ENCODE measurements around the gene CCDC85C.

Gene CCDC85C

GRCh38 chr14:99596071-99596627, 7.9 kb downstream of the CCDC85C start:
- Histone ChIP-seq H3K4me1 (ENCODE audit: control insufficient read depth, insufficient read depth, low read length) (peaks cover 21% of the 10 kb centered on the region), H3K27me3 (ENCODE audit: control insufficient read depth, insufficient read depth, low read length) (no peaks in the 10 kb centered on the region), H3K9ac (ENCODE audit: low read depth, low read length) (no peak overlapping the region), H3K9me3 (ENCODE audit: control insufficient read depth, insufficient read depth, low read length) (no peaks in the 10 kb centered on the region), H3K27ac (ENCODE audit: low read depth, low read length) (no peak overlapping the region), H3K36me3 (ENCODE audit: control insufficient read depth, insufficient read depth, low read length) (no peaks in the 10 kb centered on the region), H3K4me3 (ENCODE audit: low read depth, low read length) (no peak overlapping the region)

GRCh38 chr14:99595524-99595923, 8.5 kb downstream of the CCDC85C start:
- Histone ChIP-seq H3K27ac (ENCODE audit: low read depth, low read length) (no peak overlapping the region), H3K9ac (ENCODE audit: low read depth, low read length) (no peak overlapping the region), H3K4me1 (ENCODE audit: control insufficient read depth, insufficient read depth, low read length) (peaks cover 25% of the 10 kb centered on the region), H3K9me3 (ENCODE audit: control insufficient read depth, insufficient read depth, low read length) (no peaks in the 10 kb centered on the region), H3K27me3 (ENCODE audit: control insufficient read depth, insufficient read depth, low read length) (no peaks in the 10 kb centered on the region), H3K36me3 (ENCODE audit: control insufficient read depth, insufficient read depth, low read length) (no peaks in the 10 kb centered on the region), H3K4me3 (ENCODE audit: low read depth, low read length) (no peak overlapping the region)

GRCh38 chr14:99595034-99595433, 9.0 kb downstream of the CCDC85C start:
- Histone ChIP-seq H3K4me1 (ENCODE audit: control insufficient read depth, insufficient read depth, low read length) (peaks cover 26% of the 10 kb centered on the region), H3K9me3 (ENCODE audit: control insufficient read depth, insufficient read depth, low read length) (no peaks in the 10 kb centered on the region), H3K27ac (ENCODE audit: low read depth, low read length) (no peak overlapping the region), H3K36me3 (ENCODE audit: control insufficient read depth, insufficient read depth, low read length) (no peaks in the 10 kb centered on the region), H3K9ac (ENCODE audit: low read depth, low read length) (no peak overlapping the region), H3K27me3 (ENCODE audit: control insufficient read depth, insufficient read depth, low read length) (no peaks in the 10 kb centered on the region), H3K4me3 (ENCODE audit: low read depth, low read length) (no peak overlapping the region)

- no peak overlapping the region for H3K9ac ChIP-seq (ENCODE audit: low read depth, low read length)
- H3K27ac ChIP-seq (ENCODE audit: low read depth, low read length) = no peak overlapping the region
- H3K9me3 ChIP-seq (ENCODE audit: control insufficient read depth, insufficient read depth, low read length) = no peaks in the 10 kb centered on the region
- H3K36me3 ChIP-seq (ENCODE audit: control insufficient read depth, insufficient read depth, low read length) = no peaks in the 10 kb centered on the region
- H3K4me1 ChIP-seq (ENCODE audit: control insufficient read depth, insufficient read depth, low read length) = peaks cover 26% of the 10 kb centered on the region
- H3K27me3 ChIP-seq (ENCODE audit: control insufficient read depth, insufficient read depth, low read length) = no peaks in the 10 kb centered on the region
- H3K4me3 ChIP-seq (ENCODE audit: low read depth, low read length) = no peak overlapping the region
Measured at GRCh38 chr14:99593971-99594841, 9.8 kb downstream of the CCDC85C start.

- Histone ChIP-seq H3K27me3 (ENCODE audit: control insufficient read depth, insufficient read depth, low read length) (no peaks in the 10 kb centered on the region), H3K9ac (ENCODE audit: low read depth, low read length) (no peak overlapping the region), H3K36me3 (ENCODE audit: control insufficient read depth, insufficient read depth, low read length) (no peaks in the 10 kb centered on the region), H3K4me1 (ENCODE audit: control insufficient read depth, insufficient read depth, low read length) (peaks cover 26% of the 10 kb centered on the region), H3K4me3 (ENCODE audit: low read depth, low read length) (no peak overlapping the region), H3K9me3 (ENCODE audit: control insufficient read depth, insufficient read depth, low read length) (no peaks in the 10 kb centered on the region), H3K27ac (ENCODE audit: low read depth, low read length) (no peak overlapping the region)
Measured at GRCh38 chr14:99592933-99593753, 10.9 kb downstream of the CCDC85C start.

GRCh38 chr14:99592394-99592793, 11.6 kb downstream of the CCDC85C start:
- H3K4me3 ChIP-seq (ENCODE audit: low read depth, low read length) = no peak overlapping the region
- no peak overlapping the region for H3K9ac ChIP-seq (ENCODE audit: low read depth, low read length)
- H3K9me3 ChIP-seq (ENCODE audit: control insufficient read depth, insufficient read depth, low read length) = no peaks in the 10 kb centered on the region
- no peaks in the 10 kb centered on the region for H3K36me3 ChIP-seq (ENCODE audit: control insufficient read depth, insufficient read depth, low read length)
- H3K27ac ChIP-seq (ENCODE audit: low read depth, low read length) = no peak overlapping the region
- H3K4me1 ChIP-seq (ENCODE audit: control insufficient read depth, insufficient read depth, low read length) = peaks cover 26% of the 10 kb centered on the region
- H3K27me3 ChIP-seq (ENCODE audit: control insufficient read depth, insufficient read depth, low read length) = no peaks in the 10 kb centered on the region

- Histone ChIP-seq H3K4me1 (ENCODE audit: control insufficient read depth, insufficient read depth, low read length) (peaks cover 26% of the 10 kb centered on the region), H3K4me3 (ENCODE audit: low read depth, low read length) (no peak overlapping the region), H3K27me3 (ENCODE audit: control insufficient read depth, insufficient read depth, low read length) (no peaks in the 10 kb centered on the region), H3K27ac (ENCODE audit: low read depth, low read length) (no peak overlapping the region), H3K36me3 (ENCODE audit: control insufficient read depth, insufficient read depth, low read length) (no peaks in the 10 kb centered on the region), H3K9me3 (ENCODE audit: control insufficient read depth, insufficient read depth, low read length) (no peaks in the 10 kb centered on the region), H3K9ac (ENCODE audit: low read depth, low read length) (no peak overlapping the region)
Measured at GRCh38 chr14:99590746-99591555, 13.1 kb downstream of the CCDC85C start.

- no peaks in the 10 kb centered on the region for H3K36me3 ChIP-seq (ENCODE audit: control insufficient read depth, insufficient read depth, low read length)
- no peak overlapping the region for H3K27ac ChIP-seq (ENCODE audit: low read depth, low read length)
- no peak overlapping the region for H3K4me3 ChIP-seq (ENCODE audit: low read depth, low read length)
- no peaks in the 10 kb centered on the region for H3K9me3 ChIP-seq (ENCODE audit: control insufficient read depth, insufficient read depth, low read length)
- H3K27me3 ChIP-seq (ENCODE audit: control insufficient read depth, insufficient read depth, low read length) = no peaks in the 10 kb centered on the region
- no peak overlapping the region for H3K9ac ChIP-seq (ENCODE audit: low read depth, low read length)
- peaks cover 26% of the 10 kb centered on the region for H3K4me1 ChIP-seq (ENCODE audit: control insufficient read depth, insufficient read depth, low read length)
Measured at GRCh38 chr14:99589651-99590530, 14.1 kb downstream of the CCDC85C start.

- Histone ChIP-seq H3K27me3 (ENCODE audit: control insufficient read depth, insufficient read depth, low read length) (no peaks in the 10 kb centered on the region), H3K36me3 (ENCODE audit: control insufficient read depth, insufficient read depth, low read length) (no peaks in the 10 kb centered on the region), H3K27ac (ENCODE audit: low read depth, low read length) (no peak overlapping the region), H3K9ac (ENCODE audit: low read depth, low read length) (no peak overlapping the region), H3K4me3 (ENCODE audit: low read depth, low read length) (no peak overlapping the region), H3K9me3 (ENCODE audit: control insufficient read depth, insufficient read depth, low read length) (no peaks in the 10 kb centered on the region), H3K4me1 (ENCODE audit: control insufficient read depth, insufficient read depth, low read length) (peaks cover 26% of the 10 kb centered on the region)
Measured at GRCh38 chr14:99589031-99589441, 15.0 kb downstream of the CCDC85C start.
